NCI-H2171 (cell line): Measurements from ENCODE around the gene POU2F3.

Experiments
- DNase-seq: peaks from one replicate; lab custom pipeline; 2025; lab: John Stamatoyannopoulos, UW

The POU2F3 gene

GRCh38 chr11:120324932-120325810 lies 85.2 kb downstream of the POU2F3 start, which contains the start of gene TLCD5:
Gene TLCD5, plus strand, starts transcription at chr11:120325299. Its CDS starts 2,143 bp downstream, at chr11:120327442.
- peak; percentile 60 for DNase-seq

DNA sequence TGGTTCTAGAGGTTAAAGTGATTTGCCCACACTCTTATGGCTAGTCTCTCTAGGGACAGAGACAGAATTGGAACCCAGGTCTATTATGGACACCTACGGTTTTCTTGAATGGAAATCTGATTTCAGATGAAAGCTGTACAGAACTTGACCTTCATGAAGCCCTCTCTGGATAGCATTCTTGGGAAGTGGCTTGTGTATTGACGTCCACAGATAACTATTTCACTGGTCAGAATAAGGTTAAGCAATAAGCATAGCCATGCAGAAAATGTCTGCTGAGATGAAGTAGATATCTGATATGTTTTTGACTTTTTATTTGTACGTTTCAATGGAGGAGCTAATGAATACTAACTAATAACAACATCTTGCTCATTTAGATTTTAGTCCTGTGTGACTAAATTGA lies 86.3 kb downstream of the POU2F3 start:
- DNase-seq = no peak

- no peak for DNase-seq
These were observed 86.9 kb downstream of the POU2F3 start for GRCh38 chr11:120326845-120327281.

GRCh38 chr11:120327311-120327710 lies 87.4 kb downstream of the POU2F3 start:
- no peak for DNase-seq

- no peak for DNase-seq
These were observed 89.6 kb downstream of the POU2F3 start for GRCh38 chr11:120329556-120329955.

GRCh38 chr11:120330045-120330444 lies 90.1 kb downstream of the POU2F3 start:
- DNase-seq = no peak

GRCh38 chr11:120331301-120331996 lies 91.5 kb downstream of the POU2F3 start:
- DNase-seq = no peak

DNA sequence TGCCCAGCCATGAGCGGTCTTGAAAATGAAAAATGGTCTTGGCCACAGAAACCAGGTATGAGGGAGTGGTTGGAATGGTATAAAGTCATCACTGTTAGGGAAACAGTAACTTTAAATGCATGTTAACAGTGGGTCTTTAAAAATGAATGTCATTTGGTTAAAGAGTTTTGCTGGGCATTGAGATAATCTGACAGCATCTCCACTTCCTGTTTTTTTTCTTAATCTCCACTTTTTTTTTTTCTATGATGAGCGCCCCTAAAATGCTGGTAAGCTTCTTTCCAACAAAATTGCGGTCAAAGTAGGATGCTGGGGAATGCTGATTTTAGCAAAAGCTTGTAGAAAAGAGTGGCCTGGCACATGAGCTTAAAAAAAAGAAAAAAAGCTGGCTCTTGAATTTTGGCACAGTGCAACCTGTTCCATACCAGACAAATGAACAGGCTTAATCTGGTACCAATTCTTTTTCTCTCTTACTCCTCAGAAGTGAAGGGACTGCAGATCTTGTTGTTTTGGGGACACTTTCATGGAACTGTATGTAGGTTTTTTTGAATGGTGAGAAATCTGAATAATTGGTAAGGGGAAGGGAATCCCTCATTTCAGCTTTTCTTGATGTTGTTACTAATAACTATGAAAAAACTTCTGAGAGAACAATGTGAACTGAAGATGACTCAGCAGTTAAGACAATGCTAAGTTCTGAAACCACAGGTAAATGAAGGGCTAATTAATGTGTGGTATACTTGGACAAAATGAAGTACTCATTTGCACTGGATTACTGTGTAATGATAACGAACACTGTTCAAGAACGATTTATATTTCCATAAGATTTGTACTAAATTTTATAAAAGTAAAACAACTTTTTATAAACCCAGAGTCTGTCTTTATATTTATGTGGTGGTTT lies 93.1 kb downstream of the POU2F3 start:
- DNase-seq = no peak

GRCh38 chr11:120333801-120334200 lies 93.9 kb downstream of the POU2F3 start:
- DNase-seq = no peak

DNA sequence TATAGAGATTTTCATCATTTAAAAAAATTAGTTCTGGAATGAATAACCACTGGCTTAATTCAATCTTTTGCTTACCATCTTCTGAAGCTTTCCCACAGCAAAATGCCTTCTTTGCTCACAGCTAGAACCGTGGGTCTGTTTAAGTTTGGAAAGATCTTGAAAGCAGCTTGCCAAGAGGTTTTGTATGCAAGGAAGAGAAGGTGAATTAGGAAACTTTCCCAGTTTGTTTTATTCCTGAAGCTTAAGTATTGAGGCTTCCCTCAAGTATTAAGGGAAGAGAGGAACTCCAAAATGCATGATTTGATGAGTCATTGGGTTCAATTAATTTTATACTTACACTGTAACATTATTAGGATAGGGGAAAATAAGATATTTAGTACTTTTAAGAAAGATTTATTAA lies 94.4 kb downstream of the POU2F3 start:
- DNase-seq = no peak

GRCh38 chr11:120334894-120335462 lies 95.0 kb downstream of the POU2F3 start:
- peak; percentile 8 for DNase-seq

DNA sequence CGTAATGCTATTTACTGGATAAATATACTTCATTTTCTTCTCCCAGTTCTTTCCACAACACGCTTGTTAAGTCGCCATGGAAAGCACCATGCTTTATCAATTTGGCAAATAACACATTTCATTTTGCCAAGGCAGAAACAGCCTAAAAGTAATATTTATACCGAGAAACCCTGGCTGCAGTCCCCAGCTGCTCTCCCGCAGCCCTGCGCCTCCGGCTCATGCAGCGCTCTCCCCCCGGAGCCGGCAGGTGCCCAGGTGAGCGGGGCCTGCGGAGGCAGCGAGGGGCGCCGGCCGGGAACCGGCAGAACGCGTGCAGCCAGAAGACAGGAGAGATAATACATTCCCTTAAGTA lies 95.6 kb downstream of the POU2F3 start:
- peak; percentile 42 for DNase-seq

DNA sequence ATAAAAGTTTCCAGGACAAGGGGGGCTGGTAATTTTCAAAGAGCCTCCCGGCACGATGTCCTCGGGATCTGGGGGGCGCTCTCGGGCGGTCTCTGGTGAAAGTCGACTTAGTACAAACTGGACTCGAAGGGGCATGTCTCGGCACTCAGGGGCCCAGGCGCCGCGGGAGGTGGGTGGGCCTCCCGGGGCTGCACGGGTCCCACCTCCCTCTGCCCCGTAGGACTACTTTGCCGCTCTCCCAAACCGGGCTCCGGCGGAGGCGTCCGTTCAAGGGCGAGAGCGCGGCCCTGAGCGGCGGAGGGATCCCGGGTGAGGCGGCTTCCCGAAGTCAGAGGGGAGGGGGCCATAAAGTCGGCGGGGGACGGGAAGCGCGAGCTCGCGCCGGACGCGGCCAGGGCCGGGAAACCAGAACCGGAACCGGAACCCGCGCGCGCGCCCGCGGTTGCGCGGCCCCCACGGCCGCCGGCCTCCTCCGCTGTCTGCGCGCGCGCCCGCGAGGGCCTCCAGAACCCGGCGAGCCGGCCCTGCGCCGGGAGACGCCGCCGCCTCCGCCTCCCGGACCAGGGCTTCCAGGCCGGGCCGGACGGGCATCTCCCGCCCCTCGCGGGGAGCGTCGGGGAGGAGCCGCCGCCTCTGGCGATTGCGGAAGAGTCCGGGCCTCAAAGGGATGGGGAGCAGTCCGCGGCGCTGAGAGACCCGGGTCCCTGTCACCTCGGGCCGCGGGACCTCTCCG lies 96.1 kb downstream of the POU2F3 start, which contains the start of gene ARHGEF12:
ARHGEF12 (plus strand) TSS at position 506 of the 733 bp plus-strand sequence. CDS start 831 bp downstream, outside the sequence.
- peak; percentile 79 for DNase-seq

GRCh38 chr11:120336641-120337354 lies 96.9 kb downstream of the POU2F3 start:
- no peak for DNase-seq

DNA sequence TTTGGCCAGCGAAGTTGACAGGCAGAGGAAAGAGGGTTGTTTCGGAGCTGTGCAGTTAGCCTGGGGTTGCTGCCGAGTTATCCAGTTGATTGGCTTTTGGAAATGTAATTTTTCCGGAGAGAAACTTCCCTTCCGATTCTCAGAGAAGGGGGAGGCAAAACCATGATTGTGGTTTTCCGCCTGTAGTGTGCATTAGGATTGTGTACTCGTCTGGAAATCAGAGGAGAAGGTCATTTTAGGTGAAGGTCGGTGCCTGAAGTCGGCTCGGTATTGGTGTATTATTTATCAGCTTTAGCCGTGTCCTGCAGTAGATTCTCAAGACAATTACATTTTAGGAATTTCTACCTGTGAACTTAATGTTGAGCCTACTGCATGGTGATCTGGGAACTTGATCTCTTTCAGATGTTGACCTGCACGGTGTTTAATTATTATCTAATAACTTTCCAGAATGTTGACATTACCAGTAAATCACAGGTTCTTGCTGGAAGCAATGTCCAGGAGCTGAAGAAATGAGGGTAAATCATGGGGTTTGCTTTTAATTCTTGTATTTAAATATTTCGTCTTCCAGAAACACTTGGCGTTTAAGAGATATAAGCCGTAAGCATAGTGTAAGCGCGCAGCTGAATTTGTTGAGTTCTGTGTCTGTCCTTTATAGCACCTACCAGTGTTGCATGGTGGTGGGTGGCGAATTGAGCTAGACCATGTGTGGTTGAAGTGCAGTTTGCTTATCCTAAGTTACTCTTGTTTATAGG lies 97.6 kb downstream of the POU2F3 start:
- no peak for DNase-seq

- DNase-seq = no peak
These were observed 98.4 kb downstream of the POU2F3 start for GRCh38 chr11:120338107-120338933.

GRCh38 chr11:120339394-120339890 lies 99.5 kb downstream of the POU2F3 start:
- DNase-seq = no peak

DNA sequence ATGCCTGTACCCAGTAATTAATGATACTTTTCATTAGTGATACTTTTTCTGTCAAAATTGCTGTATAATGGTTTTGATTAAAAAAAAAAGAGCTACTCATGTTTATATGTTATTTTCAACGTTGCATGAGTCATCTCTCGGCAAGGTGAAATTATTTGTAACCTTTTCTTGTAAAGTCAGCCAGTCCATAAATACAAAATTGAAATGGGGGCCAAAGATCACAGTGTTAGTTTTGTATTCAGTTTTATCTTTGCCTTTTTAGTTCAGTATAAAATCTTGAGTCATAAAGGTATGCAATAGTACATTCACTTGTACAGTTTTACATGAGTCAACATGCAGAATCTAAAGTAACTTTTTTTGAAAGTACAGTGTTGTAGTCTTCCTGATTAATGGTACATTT lies 100.6 kb downstream of the POU2F3 start:
- DNase-seq = no peak
